DMS 273 (cell line): ENCODE data around the gene LRRC25.
"Not testable (repeated sequence)": the region's sequence is repeated elsewhere in the genome, so short reads cannot be mapped to it uniquely, and the experiment has no call there.

Experiments used
- DNase-seq: peaks from one replicate; lab custom pipeline; 2025; ENCODE audit not compliant: unreplicated experiment; lab: John Stamatoyannopoulos, UW

LRRC25 gene

DNA sequence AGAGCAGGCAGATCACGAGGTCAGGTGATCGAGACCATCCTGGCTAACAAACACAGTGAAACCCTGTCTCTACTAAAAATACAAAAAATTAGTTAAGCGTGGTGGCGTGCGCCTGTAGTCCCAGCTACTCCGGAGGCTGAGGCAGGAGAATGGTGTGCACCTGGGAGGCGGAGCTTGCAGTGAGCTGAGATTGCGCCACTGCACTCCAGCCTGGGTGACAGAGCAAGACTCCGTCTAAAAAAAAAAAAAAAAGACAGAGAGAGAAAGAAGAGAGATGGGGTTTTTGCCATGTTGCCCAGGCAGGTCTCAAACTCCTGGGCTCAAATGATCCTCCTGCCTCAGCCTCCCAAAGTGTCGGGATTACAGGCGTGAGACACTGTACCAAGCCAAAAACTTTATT is 8.3 kb upstream of the LRRC25 start:
- DNase-seq = not testable (repeated sequence)

GRCh38 chr19:18402455-18403248 is 5.2 kb upstream of the LRRC25 start:
- not testable (repeated sequence) for DNase-seq

- DNase-seq = peak; percentile 69
These were observed 4.2 kb upstream of the LRRC25 start for GRCh38 chr19:18401580-18402112.

GRCh38 chr19:18399008-18399407 is 1.6 kb upstream of the LRRC25 start:
- no peak for DNase-seq

DNA sequence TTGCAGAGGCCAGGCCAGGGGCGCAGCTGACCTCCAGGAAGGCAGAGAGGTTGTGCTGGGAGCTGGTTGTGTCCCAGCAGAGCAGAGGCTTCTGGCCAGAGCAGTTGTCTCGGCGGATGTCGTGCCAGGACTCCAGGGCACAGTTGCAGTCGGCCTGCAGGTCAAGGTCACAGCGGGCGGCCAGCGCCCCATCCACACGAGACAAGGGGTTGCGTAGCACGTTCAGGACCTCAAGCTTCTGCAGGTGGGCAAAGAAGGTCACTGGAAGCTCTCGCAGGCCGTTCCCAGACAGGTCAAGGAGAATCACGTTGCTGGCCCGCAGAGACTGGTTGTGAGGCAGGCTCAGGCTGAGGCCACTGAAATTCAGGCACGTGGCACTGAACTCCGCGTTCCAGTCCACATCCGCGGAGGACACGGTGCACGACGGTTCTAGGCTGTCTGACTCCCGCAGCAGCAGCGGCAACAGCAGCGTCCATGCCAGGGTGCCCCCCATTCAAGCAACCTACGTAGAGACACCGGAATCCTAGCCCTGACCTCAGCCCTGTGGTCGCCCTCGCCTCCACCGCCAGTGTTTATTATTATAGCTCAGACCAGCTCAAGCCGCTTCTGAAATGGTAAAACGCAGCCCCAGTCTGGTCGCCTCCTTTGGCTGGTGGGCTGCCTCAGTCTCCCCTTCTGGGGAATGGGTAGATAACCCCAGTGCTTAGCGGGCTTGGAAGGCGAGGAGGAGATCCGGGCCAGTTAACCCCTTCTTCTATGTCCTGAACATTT is 766 bp downstream of the LRRC25 start:
- DNase-seq = no peak

- DNase-seq = no peak
These were observed 3.6 kb downstream of the LRRC25 start for GRCh38 chr19:18393836-18394235.

- DNase-seq = no peak
These were observed 4.5 kb downstream of the LRRC25 start for GRCh38 chr19:18392926-18393325.

- DNase-seq = no peak
These were observed 5.0 kb downstream of the LRRC25 start for GRCh38 chr19:18392417-18392816.

DNA sequence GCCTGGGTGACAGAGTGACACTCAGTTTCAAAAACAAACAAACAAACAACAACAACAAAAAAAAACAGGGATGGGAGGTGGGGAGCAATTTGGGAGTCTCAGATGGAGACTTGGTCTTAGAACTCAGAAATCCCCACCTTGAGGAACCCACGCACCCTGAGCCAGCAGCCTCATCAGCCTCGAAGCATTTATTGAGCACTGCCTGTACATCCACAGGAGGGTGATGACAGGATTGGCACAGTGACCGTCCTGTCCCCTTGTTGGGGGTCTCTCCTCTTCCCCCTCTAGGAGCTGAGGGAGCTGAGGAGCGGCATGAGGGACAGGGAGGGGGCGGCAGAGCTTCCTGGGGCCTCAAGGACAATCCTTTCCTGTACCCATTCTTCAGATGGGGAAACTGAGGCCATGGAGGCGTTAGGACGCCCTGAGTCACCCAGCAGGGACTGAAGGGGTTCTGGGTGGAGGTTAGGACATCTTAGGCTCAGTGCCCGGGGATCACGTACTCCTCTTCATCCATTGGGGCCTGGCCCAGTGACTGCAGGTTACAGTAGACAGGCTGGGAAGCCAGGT is 5.8 kb downstream of the LRRC25 start:
- no peak for DNase-seq

DNA sequence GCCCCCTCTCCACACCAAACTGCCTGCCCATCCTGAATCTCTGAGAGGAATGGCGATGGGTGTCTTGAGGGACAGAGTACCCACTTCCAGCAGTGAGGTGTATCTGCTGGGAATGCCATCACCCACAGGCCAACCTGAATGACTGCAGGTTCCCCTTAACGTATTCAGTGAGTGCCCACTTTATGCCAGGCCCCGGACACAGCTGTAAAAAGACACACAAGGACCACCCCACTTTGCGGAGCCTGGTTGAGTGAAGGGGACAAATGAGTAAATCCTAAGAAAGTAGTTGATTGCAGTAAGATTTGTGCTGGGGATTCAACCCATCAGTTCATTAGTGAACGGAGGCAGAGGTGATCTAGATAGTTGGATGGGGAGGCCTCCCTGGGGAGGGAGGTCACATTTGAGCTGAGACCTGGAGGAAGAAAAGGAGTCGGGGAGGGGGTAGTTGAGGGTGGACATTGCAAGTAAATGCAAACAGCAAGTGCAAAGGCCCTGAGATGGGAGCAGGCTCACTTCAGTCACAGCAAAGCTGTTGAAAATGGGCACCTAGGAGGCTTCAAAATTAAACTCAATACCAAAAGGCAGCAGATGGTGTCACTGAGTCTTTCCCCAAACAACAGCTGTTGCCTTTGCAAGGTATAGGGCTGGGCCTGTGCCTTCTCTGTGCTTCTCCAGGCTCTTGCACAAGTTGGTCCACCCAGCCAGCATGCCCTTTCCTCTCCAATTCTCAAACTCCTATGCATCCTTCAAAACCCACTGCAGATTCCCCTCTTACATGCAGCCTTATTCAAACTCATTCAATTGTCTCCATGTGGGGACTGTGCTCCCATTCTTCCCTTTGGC is 7.1 kb downstream of the LRRC25 start:
- DNase-seq = peak; percentile 95

DNA sequence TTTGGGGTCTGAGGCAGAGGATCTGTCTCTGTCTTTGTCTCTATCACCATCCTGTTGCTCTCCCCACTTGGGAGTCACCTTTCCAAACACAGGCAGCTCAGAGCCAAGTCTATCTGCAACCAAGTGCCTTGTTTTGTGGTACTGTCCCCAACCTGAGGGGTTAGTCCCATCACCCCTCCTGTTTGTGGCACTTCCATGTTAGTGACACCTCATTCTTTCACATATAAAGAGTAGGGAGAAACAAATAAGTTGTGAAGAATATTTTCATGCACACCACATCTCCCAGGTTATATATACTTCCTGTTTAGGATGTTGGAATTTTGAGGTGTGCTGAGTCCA is 7.7 kb downstream of the LRRC25 start:
- no peak for DNase-seq

GRCh38 chr19:18388960-18389725 is 8.3 kb downstream of the LRRC25 start:
- DNase-seq = no peak

GRCh38 chr19:18388100-18388959 is 9.1 kb downstream of the LRRC25 start:
- peak; percentile 91 for DNase-seq

- DNase-seq = no peak
These were observed 10.7 kb downstream of the LRRC25 start for GRCh38 chr19:18386543-18387271.

DNA sequence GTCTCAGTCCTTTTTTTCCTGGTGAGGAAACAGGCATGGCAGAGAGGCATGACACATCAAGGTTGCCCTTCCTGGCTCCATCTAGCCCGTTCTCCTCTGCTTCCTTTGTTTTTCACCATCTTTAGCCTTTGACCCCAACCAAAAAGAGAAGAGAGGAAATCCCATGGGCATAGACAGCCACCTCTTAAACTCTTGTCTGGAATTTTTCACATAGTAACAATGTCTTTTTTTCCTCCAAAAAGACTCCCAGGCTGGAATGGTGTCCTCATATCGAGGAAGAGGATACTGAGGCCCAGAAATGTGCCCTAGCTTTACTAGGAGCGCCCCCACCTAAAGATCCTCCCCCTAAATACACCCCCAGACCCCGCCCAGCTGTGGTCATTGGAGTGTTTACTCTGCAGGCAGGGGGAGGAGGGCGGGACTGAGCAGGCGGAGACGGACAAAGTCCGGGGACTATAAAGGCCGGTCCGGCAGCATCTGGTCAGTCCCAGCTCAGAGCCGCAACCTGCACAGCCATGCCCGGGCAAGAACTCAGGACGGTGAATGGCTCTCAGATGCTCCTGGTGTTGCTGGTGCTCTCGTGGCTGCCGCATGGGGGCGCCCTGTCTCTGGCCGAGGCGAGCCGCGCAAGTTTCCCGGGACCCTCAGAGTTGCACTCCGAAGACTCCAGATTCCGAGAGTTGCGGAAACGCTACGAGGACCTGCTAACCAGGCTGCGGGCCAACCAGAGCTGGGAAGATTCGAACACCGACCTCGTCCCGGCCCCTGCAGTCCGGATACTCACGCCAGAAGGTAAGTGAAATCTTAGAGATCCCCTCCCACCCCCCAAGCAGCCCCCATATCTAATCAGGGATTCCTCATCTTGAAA is 11.5 kb downstream of the LRRC25 start, which contains the start of gene GDF15:
Gene GDF15 (plus strand): TSS at position 484 of the 868 bp plus-strand sequence. CDS start 32 bp downstream, at position 516.
- DNase-seq = peak; percentile 48

DNA sequence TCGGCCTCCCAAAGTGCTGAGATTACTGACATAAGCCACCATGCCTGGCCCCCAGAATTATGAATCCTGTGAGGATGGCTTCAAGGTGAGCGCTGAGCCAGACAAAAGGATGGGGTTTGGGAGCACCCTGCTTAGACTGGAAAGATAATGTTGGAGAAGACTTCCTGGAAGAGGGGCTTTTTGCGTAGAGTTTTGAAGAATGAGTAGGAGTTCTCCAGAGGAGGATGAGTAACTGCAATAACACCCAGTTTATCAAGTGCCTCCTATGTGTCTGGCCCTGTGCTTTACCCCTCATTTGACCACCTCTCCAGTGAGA is 12.1 kb downstream of the LRRC25 start:
- DNase-seq = no peak

GRCh38 chr19:18384775-18385174 is 12.6 kb downstream of the LRRC25 start:
- no peak for DNase-seq

DNA sequence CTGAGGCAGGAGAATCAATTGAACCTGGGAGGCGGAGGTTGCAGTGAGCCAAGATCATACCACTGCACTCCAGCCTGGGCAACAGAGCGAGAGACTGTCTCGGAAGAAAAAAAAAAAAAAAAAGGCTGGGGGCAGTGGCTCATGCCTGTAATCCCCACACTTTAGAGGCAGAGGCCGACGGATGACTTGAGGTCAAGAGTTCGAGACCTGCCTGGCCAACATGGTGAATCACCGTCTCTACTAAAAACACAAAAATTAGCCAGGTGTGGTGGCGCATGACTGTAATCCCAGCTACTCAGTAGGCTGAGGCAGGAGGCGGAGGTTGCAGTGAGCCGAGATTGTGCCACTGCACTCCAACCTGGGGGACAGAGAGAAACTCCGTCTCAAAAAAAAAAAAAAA is 13.8 kb downstream of the LRRC25 start:
- DNase-seq = not testable (repeated sequence)
